ENCODE results near the gene LRP2.

GRCh38 chr2:169349535-169349934, 12.8 kb downstream of the LRP2 start:
- TF ChIP-seq CTCF (IDR thresholded peaks at IDR 0.05) (no peak), POLR2A (IDR thresholded peaks at IDR 0.05) (no peak), EP300 (IDR thresholded peaks at IDR 0.05) (no peak), POLR2AphosphoS5 (IDR thresholded peaks at IDR 0.05) (no peak)

Measured in gastroesophageal sphincter (tissue), 3 donors.